H9 (cell line): Measurements from ENCODE around the gene IQGAP2. TPM values are rescaled to one million over a fixed set of nuclear protein-coding genes. Genes with fewer than 3 reads are reported as not detected.
"Not testable (repeated sequence)": the region's sequence is repeated elsewhere in the genome, so short reads cannot be mapped to it uniquely, and the experiment has no call there.

Source experiments
- DNase-seq: peaks from one replicate; pipeline ENCODE4 v3.0.0-alpha.2; 2017
- H2AFZ ChIP-seq: one replicate; pipeline ENCODE4 v1.6.1; 2013; ENCODE audit warnings: mild to moderate bottlenecking, low read length, control low read depth, moderate library complexity
- H2AK5ac ChIP-seq: 2 replicates; pipeline ENCODE4 v1.6.1; 2013; ENCODE audit warnings: low read length, control low read depth, mixed read lengths; ENCODE audit not compliant: insufficient read length
- H2BK120ac ChIP-seq: one replicate; pipeline ENCODE4 v1.6.1; 2013; ENCODE audit warnings: low read depth, mild to moderate bottlenecking, low read length, control low read depth, inconsistent platforms; ENCODE audit not compliant: poor library complexity, severe bottlenecking
- H2BK12ac ChIP-seq: 2 replicates; pipeline ENCODE4 v1.6.1; 2013; ENCODE audit warnings: low read length, control low read depth, mixed read lengths, low read depth; ENCODE audit not compliant: insufficient read length
- H2BK15ac ChIP-seq: 2 replicates; pipeline ENCODE4 v1.6.1; 2013; ENCODE audit warnings: low read depth, low read length, control low read depth
- H2BK20ac ChIP-seq: one replicate; pipeline ENCODE4 v1.6.1; 2013; ENCODE audit warnings: low read depth, mild to moderate bottlenecking, low read length, control low read depth, inconsistent platforms; ENCODE audit not compliant: poor library complexity, severe bottlenecking
- H2BK5ac ChIP-seq: 2 replicates; pipeline ENCODE4 v1.6.1; 2013; ENCODE audit warnings: low read length, control low read depth, mixed read lengths; ENCODE audit not compliant: insufficient read length
- H3K14ac ChIP-seq: 2 replicates; pipeline ENCODE4 v1.6.1; 2013; ENCODE audit warnings: low read length, control low read depth; ENCODE audit not compliant: insufficient read depth
- H3K18ac ChIP-seq: 2 replicates; pipeline ENCODE4 v1.6.1; 2013; ENCODE audit warnings: low read depth, mild to moderate bottlenecking, mixed read lengths, low read length, control low read depth; ENCODE audit not compliant: insufficient read length
- H3K23ac ChIP-seq: 2 replicates; pipeline ENCODE4 v1.6.1; 2013; ENCODE audit warnings: low read length, control low read depth, mixed read lengths, low read depth; ENCODE audit not compliant: insufficient read length
- H3K23me2 ChIP-seq: 2 replicates; pipeline ENCODE4 v1.6.1; 2013; ENCODE audit warnings: low read depth, mild to moderate bottlenecking, mixed read lengths, low read length, control low read depth; ENCODE audit not compliant: insufficient read length, poor library complexity, severe bottlenecking
- H3K27ac ChIP-seq: 2 replicates; pipeline ENCODE4 v1.5.1; 2013; ENCODE audit warnings: low read length, control low read depth, mixed read lengths, low read depth; ENCODE audit not compliant: insufficient read length
- H3K27me3 ChIP-seq: 2 replicates; pipeline ENCODE4 v1.6.1; 2013; ENCODE audit warnings: low read length, control low read depth, inconsistent platforms; ENCODE audit not compliant: insufficient read depth
- H3K4ac ChIP-seq: 2 replicates; pipeline ENCODE4 v1.6.1; 2013; ENCODE audit warnings: low read depth, mild to moderate bottlenecking, control low read depth, inconsistent platforms, low read length, moderate library complexity
- H3K4me1 ChIP-seq: 2 replicates; pipeline ENCODE4 v1.6.1; 2013; ENCODE audit warnings: low read length, control low read depth, inconsistent platforms; ENCODE audit not compliant: insufficient read depth
- H3K4me2 ChIP-seq: 2 replicates; pipeline ENCODE4 v1.6.1; 2013; ENCODE audit warnings: low read length, control low read depth, mixed read lengths; ENCODE audit not compliant: insufficient read length, insufficient read depth
- H3K56ac ChIP-seq: 2 replicates; pipeline ENCODE4 v1.6.1; 2013; ENCODE audit warnings: low read depth, mild to moderate bottlenecking, mixed read lengths, low read length, control low read depth; ENCODE audit not compliant: insufficient read length
- H3K79me1 ChIP-seq: 2 replicates; pipeline ENCODE4 v1.6.1; 2013; ENCODE audit warnings: low read depth, mild to moderate bottlenecking, moderate library complexity, low read length, control low read depth, inconsistent platforms; ENCODE audit not compliant: insufficient read depth, poor library complexity, severe bottlenecking
- H3K79me2 ChIP-seq: 2 replicates; pipeline ENCODE4 v1.6.1; 2013; ENCODE audit warnings: low read length, control low read depth, inconsistent platforms; ENCODE audit not compliant: insufficient read depth
- H3K9ac ChIP-seq: 2 replicates; pipeline ENCODE4 v1.6.1; 2013; ENCODE audit warnings: low read length, control low read depth, mixed read lengths; ENCODE audit not compliant: insufficient read length; ENCODE audit errors: extremely low read depth
- H3K9me3 ChIP-seq: one replicate; pipeline ENCODE4 v1.6.1; 2013; ENCODE audit warnings: low read depth, low read length, inconsistent platforms; ENCODE audit not compliant: control insufficient read depth
- H3T11ph ChIP-seq: one replicate; pipeline ENCODE4 v1.6.1; 2013; ENCODE audit warnings: mild to moderate bottlenecking, low read length, control low read depth, inconsistent platforms
- H4K20me1 ChIP-seq: one replicate; pipeline ENCODE4 v1.6.1; 2013; ENCODE audit not compliant: control insufficient read depth, insufficient read length, insufficient read depth
- H4K5ac ChIP-seq: 2 replicates; pipeline ENCODE4 v1.6.1; 2013; ENCODE audit warnings: low read depth, mild to moderate bottlenecking, mixed read lengths, low read length, control low read depth; ENCODE audit not compliant: insufficient read length
- H4K8ac ChIP-seq: replicated peaks from 2 replicates; pipeline ENCODE4 v1.6.1; 2013; ENCODE audit warnings: low read length, control low read depth, mixed read lengths, low read depth; ENCODE audit not compliant: insufficient read length
- H4K91ac ChIP-seq: 2 replicates; pipeline ENCODE4 v1.6.1; 2013; ENCODE audit warnings: low read depth, mild to moderate bottlenecking, moderate library complexity, mixed read lengths, low read length, control low read depth; ENCODE audit not compliant: insufficient read length
- H3K27ac Mint-ChIP-seq, 3 experiments: 2 replicates in 2 of 3; 3 replicates in 1 of 3; pipeline ENCODE4 v1.8.0; 2020 to 2021; ENCODE audit warnings: mixed read lengths in 3 of 3, mild to moderate bottlenecking in 1 of 3, moderate library complexity in 1 of 3
- H3K27me3 Mint-ChIP-seq: 2 replicates; pipeline ENCODE4 v1.8.0; 2021; ENCODE audit warnings: low read depth, mild to moderate bottlenecking, moderate library complexity, mixed read lengths
- H3K36me3 Mint-ChIP-seq, 3 experiments: 2 replicates in 2 of 3; 3 replicates in 1 of 3; pipeline ENCODE4 v1.8.0; 2020 to 2021; ENCODE audit warnings: low read depth in 3 of 3, mixed read lengths in 3 of 3; ENCODE audit not compliant: insufficient read depth in 1 of 3
- H3K4me1 Mint-ChIP-seq, 2 experiments: 2 replicates each; pipeline ENCODE4 v1.8.0; 2020; ENCODE audit warnings: mixed read lengths in 2 of 2
- H3K4me3 Mint-ChIP-seq, 2 experiments: 2 replicates in 1 of 2; 3 replicates in 1 of 2; pipeline ENCODE4 v1.8.0; 2020 to 2021; ENCODE audit warnings: mild to moderate bottlenecking in 2 of 2, mixed read lengths in 2 of 2, moderate library complexity in 1 of 2
- H3K9me3 Mint-ChIP-seq, 2 experiments: 2 replicates in 1 of 2; 3 replicates in 1 of 2; pipeline ENCODE4 v1.8.0; 2020; ENCODE audit warnings: mild to moderate bottlenecking in 2 of 2, mixed read lengths in 2 of 2, moderate library complexity in 1 of 2
- WGBS: extraction: QIAGEN DNeasy Blood & Tissue Kit; methylation state at CpG from one replicate; pipeline ENCODE4 v1.1.7; 2013; ENCODE audit warnings: missing lambda C conversion rate, low lambda C conversion rate, mixed read lengths; ENCODE audit not compliant: insufficient read length; ENCODE audit errors: extremely low coverage; 5-methylcytosine and 5-hydroxymethylcytosine counted together
- total RNA-seq: library from RNA; stranded (reverse); gene quantifications from 2 replicates; pipeline ENCODE4 v1.2.1, GENCODE V29; 2021
- TF ChIP-seq, protein P1 (sequence below): fragments of 200-600 bp; sonication (generic); conservative IDR thresholded peaks from 3 replicates; pipeline ENCODE4 v1.8.0; 2021; ENCODE audit warnings: antibody characterized with exemption, mild to moderate bottlenecking

Gene IQGAP2
- total RNA-seq, 1 experiment from 2014 or later = 22.5 TPM

DNA sequence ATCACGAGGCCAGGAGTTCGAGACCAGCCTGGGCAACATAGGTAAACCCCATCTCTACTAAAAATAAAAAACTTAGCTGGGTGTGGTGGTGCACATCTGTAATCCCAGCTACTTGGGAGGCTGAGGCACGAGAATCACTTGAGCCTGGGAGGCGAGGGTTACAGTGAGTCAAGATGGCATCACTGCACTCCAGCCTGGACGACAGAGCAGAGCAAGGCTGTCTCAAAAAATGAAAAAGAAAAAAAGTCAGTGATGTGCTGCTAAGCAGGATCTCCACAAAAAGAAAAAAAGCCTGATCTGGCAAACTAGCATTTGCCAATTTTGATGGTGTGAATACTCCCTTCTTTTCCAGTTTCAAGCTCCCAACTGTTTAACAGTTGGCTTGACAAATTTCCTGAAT is 334.8 kb downstream of the IQGAP2 start:
- peaks cover 4% of the 10 kb centered on the region; the same call in 1 of the 2 replicates for H3K4me1 ChIP-seq
- H3K79me1 ChIP-seq = no peaks in the 10 kb centered on the region
- H3T11ph ChIP-seq = no peak overlapping the region
- no peak overlapping the region for H3K23ac ChIP-seq
- H3K18ac ChIP-seq = no peak overlapping the region
- H3K9me3 Mint-ChIP-seq = no peaks in the 10 kb centered on the region
- H2AFZ ChIP-seq = no peak overlapping the region
- no peak overlapping the region for H3K4ac ChIP-seq
- H3K27me3 ChIP-seq = no peaks in the 10 kb centered on the region
- H2BK5ac ChIP-seq = no peak overlapping the region
- no peaks in the 10 kb centered on the region for H3K79me2 ChIP-seq
- H3K4me3 Mint-ChIP-seq = no peak overlapping the region
- peaks cover 3 to 6% (median 4%) of the 10 kb centered on the region in 3 experiments; a peak in 5 of 7 replicates for H3K36me3 Mint-ChIP-seq
- H3K27ac ChIP-seq = no peak overlapping the region
- H2AK5ac ChIP-seq = no peak overlapping the region
- TF ChIP-seq, protein P1, sequence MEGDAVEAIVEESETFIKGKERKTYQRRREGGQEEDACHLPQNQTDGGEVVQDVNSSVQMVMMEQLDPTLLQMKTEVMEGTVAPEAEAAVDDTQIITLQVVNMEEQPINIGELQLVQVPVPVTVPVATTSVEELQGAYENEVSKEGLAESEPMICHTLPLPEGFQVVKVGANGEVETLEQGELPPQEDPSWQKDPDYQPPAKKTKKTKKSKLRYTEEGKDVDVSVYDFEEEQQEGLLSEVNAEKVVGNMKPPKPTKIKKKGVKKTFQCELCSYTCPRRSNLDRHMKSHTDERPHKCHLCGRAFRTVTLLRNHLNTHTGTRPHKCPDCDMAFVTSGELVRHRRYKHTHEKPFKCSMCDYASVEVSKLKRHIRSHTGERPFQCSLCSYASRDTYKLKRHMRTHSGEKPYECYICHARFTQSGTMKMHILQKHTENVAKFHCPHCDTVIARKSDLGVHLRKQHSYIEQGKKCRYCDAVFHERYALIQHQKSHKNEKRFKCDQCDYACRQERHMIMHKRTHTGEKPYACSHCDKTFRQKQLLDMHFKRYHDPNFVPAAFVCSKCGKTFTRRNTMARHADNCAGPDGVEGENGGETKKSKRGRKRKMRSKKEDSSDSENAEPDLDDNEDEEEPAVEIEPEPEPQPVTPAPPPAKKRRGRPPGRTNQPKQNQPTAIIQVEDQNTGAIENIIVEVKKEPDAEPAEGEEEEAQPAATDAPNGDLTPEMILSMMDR = no peak
- WGBS = no CpG with 5 or more reads among the region's 5 CpGs
- no peak overlapping the region for H4K5ac ChIP-seq
- no peak overlapping the region for H3K56ac ChIP-seq
- peak overlapping the region in 1 of 3 experiments; percentile 27; a peak in 1 of 7 replicates for H3K27ac Mint-ChIP-seq
- H3K4me1 Mint-ChIP-seq = peaks cover 5 to 9% of the 10 kb centered on the region in 2 experiments; a peak in 2 of 4 replicates
- H3K27me3 Mint-ChIP-seq = no peaks in the 10 kb centered on the region
- no peak overlapping the region for H3K4me2 ChIP-seq
- H2BK12ac ChIP-seq = no peak overlapping the region
- H2BK120ac ChIP-seq = no peak overlapping the region
- DNase-seq = no peak
- H3K9ac ChIP-seq = no peak overlapping the region
- no peak overlapping the region for H3K14ac ChIP-seq
- no peaks in the 10 kb centered on the region for H3K9me3 ChIP-seq
- no peaks in the 10 kb centered on the region for H3K23me2 ChIP-seq
- H2BK15ac ChIP-seq = no peak overlapping the region
- no peaks in the 10 kb centered on the region for H4K20me1 ChIP-seq
- no peak overlapping the region for H4K91ac ChIP-seq
- no peak overlapping the region for H2BK20ac ChIP-seq
- no peak overlapping the region for H4K8ac ChIP-seq

DNA sequence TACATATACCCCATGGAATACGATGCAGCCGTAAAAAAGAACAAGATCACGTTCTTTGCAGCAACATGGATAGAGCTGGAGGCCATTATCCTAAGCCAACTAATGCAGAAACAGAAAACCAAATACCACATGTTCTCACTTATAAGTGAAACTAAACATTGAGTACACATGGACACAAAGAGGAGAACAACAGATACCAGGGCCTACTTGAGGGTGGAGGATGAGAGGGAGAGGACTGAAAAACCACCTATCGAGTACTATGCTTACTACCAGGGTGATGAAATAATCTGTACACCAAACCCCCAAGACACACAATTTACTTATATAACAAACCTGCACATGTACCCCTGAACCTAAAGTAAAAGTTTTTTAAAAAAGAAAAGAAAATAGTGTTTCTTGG is 338.4 kb downstream of the IQGAP2 start:
- H2BK20ac ChIP-seq, H3K27ac Mint-ChIP-seq, H4K20me1 ChIP-seq, H3K27me3 ChIP-seq, H3T11ph ChIP-seq, H3K9me3 ChIP-seq, H2BK12ac ChIP-seq, H3K36me3 Mint-ChIP-seq, H3K4ac ChIP-seq, H4K5ac ChIP-seq, H3K9me3 Mint-ChIP-seq, H3K27me3 Mint-ChIP-seq, H3K27ac ChIP-seq, H3K18ac ChIP-seq, H3K9ac ChIP-seq, H4K8ac ChIP-seq, H2BK15ac ChIP-seq, H3K4me2 ChIP-seq, H2AK5ac ChIP-seq, H3K4me3 Mint-ChIP-seq, H3K79me1 ChIP-seq, H3K14ac ChIP-seq, H3K56ac ChIP-seq, H3K23me2 ChIP-seq, DNase-seq, H2BK120ac ChIP-seq, H3K4me1 ChIP-seq, H2BK5ac ChIP-seq, H4K91ac ChIP-seq, H3K79me2 ChIP-seq, H3K23ac ChIP-seq, H2AFZ ChIP-seq: not testable (repeated sequence)
- no CpG with 5 or more reads among the region's 4 CpGs for WGBS
- H3K4me1 Mint-ChIP-seq = peaks cover 3 to 12% of the 10 kb centered on the region in 2 experiments; a peak in 2 of 4 replicates
